ENCODE results near the gene LIN28B. TPM values are rescaled to one million over a fixed set of nuclear protein-coding genes. Genes with fewer than 3 reads are reported as not detected.

Gene LIN28B
- total RNA-seq, 1 donor from 2014 or later, result not detected

DNA sequence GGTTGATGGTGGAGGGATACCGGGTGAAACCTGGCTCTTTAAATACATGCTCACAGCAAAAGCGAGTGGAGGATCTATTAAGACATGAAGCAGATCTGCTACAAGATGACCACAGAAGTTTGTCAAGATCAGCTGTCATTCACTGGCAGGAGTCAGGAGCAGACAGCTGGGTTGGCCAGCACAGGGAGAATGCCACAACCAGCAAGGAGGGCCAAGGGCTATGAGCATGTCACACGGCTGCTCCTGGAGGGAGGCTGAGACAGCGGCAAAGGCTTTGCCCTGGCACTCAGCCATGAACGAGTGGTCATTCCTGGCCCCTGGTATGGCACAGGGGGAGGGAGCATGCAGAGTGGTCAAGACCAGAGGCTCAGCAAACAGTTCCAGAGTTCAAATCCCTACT, 145.3 kb downstream of the LIN28B start:
- peaks cover 12% of the 10 kb centered on the region for H3K36me3 Mint-ChIP-seq (ENCODE audit: low read depth)
- H3K27ac Mint-ChIP-seq (ENCODE audit: unreplicated experiment), result no peak overlapping the region
- H3K4me1 Mint-ChIP-seq (ENCODE audit: low read depth), result no peaks in the 10 kb centered on the region

DNA sequence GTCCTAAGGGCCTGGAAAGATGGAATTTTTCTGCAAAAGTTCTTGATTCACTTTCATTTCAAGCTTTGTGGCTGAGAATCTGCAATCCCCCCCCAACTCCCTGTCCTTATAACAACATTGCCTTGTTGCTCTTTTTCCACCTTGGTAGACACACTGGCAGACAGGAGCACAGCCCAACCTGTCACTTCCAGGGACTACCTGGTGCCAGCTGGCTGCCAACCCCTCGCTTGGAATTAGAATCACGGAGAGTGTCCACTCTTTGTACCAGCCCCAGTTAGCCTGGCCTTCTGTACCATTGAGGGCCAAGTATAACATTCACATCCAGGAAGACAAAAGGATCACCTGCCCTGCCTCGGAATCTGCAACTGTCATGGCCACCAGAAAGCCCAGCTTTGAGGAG, 148.2 kb downstream of the LIN28B start:
- TF ChIP-seq, protein P1, sequence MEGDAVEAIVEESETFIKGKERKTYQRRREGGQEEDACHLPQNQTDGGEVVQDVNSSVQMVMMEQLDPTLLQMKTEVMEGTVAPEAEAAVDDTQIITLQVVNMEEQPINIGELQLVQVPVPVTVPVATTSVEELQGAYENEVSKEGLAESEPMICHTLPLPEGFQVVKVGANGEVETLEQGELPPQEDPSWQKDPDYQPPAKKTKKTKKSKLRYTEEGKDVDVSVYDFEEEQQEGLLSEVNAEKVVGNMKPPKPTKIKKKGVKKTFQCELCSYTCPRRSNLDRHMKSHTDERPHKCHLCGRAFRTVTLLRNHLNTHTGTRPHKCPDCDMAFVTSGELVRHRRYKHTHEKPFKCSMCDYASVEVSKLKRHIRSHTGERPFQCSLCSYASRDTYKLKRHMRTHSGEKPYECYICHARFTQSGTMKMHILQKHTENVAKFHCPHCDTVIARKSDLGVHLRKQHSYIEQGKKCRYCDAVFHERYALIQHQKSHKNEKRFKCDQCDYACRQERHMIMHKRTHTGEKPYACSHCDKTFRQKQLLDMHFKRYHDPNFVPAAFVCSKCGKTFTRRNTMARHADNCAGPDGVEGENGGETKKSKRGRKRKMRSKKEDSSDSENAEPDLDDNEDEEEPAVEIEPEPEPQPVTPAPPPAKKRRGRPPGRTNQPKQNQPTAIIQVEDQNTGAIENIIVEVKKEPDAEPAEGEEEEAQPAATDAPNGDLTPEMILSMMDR (IDR thresholded peaks at IDR 0.05), result no peak
- Mint-ChIP-seq H3K9me3 (ENCODE audit: low read depth) (no peaks in the 10 kb centered on the region), H3K27me3 (ENCODE audit: low read depth) (no peaks in the 10 kb centered on the region), H3K4me3 (ENCODE audit: unreplicated experiment) (no peak overlapping the region), H3K4me1 (ENCODE audit: low read depth) (no peaks in the 10 kb centered on the region), H3K27ac (ENCODE audit: unreplicated experiment) (no peak overlapping the region), H3K36me3 (ENCODE audit: low read depth) (peaks cover 22% of the 10 kb centered on the region)
- DNase-seq (ENCODE audit: low spot score), result no peak

More for the DNA sequence above, 145.3 kb downstream of the LIN28B start:
- Mint-ChIP-seq H3K9me3 (ENCODE audit: low read depth) (no peaks in the 10 kb centered on the region), H3K4me3 (ENCODE audit: unreplicated experiment) (no peak overlapping the region), H3K27me3 (ENCODE audit: low read depth) (no peaks in the 10 kb centered on the region)
- TF ChIP-seq, protein P1 (IDR thresholded peaks at IDR 0.05), result no peak
- DNase-seq (ENCODE audit: low spot score), result no peak

DNA sequence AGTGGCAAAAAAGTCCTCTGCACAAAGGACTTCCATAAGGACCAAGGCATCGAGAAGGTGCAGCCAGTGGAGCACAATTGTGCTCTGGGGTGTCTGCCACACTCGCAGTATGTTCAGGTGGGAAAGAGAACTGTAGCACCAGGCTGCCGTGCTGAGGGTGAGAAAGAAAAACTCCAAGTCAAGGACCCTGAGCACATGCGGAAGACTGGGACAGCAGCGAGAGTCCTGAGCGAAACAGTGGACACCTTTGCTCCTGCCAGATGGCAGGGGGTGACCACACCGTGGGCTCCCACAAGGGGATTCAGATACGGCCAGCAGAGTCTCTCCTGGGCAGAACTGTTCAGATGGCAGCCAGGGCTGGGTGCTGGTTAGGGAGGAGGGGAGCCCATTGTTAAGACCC, 149.4 kb downstream of the LIN28B start:
- H3K27me3 Mint-ChIP-seq (ENCODE audit: low read depth), result no peaks in the 10 kb centered on the region
- H3K27ac Mint-ChIP-seq (ENCODE audit: unreplicated experiment), result no peak overlapping the region
- H3K4me1 Mint-ChIP-seq (ENCODE audit: low read depth), result no peaks in the 10 kb centered on the region
- no peak for DNase-seq (ENCODE audit: low spot score)
- H3K36me3 Mint-ChIP-seq (ENCODE audit: low read depth), result peaks cover 21% of the 10 kb centered on the region
- H3K9me3 Mint-ChIP-seq (ENCODE audit: low read depth), result no peaks in the 10 kb centered on the region
- no peak overlapping the region for H3K4me3 Mint-ChIP-seq (ENCODE audit: unreplicated experiment)
- TF ChIP-seq, protein P1 (IDR thresholded peaks at IDR 0.05), result no peak

DNA sequence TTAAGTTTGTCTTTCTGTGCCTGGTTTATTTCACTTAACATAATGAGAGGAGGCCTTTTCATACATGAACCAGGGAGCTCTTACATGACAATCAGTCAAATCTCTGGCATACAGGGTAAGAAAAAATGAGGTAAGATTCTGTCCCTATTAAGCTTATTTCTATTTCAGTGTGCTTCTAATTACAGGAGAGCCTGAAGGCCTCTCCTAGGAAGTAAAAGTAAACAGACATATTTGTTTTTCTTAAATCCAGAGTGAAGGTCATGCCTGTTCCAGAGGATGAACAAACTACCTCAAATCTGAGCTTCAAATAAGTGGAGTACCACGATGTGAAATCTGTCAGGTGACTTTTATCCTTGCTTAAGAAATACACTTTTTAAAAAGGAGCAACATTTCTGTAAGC, 150.3 kb downstream of the LIN28B start:
- H3K4me1 Mint-ChIP-seq (ENCODE audit: low read depth), result no peaks in the 10 kb centered on the region
- TF ChIP-seq, protein P1 (IDR thresholded peaks at IDR 0.05), result no peak
- DNase-seq (ENCODE audit: low spot score), result no peak
- H3K27me3 Mint-ChIP-seq (ENCODE audit: low read depth), result no peaks in the 10 kb centered on the region
- H3K36me3 Mint-ChIP-seq (ENCODE audit: low read depth), result peaks cover 25% of the 10 kb centered on the region
- H3K4me3 Mint-ChIP-seq (ENCODE audit: unreplicated experiment), result no peak overlapping the region
- no peak overlapping the region for H3K27ac Mint-ChIP-seq (ENCODE audit: unreplicated experiment)
- H3K9me3 Mint-ChIP-seq (ENCODE audit: low read depth), result no peaks in the 10 kb centered on the region

DNA sequence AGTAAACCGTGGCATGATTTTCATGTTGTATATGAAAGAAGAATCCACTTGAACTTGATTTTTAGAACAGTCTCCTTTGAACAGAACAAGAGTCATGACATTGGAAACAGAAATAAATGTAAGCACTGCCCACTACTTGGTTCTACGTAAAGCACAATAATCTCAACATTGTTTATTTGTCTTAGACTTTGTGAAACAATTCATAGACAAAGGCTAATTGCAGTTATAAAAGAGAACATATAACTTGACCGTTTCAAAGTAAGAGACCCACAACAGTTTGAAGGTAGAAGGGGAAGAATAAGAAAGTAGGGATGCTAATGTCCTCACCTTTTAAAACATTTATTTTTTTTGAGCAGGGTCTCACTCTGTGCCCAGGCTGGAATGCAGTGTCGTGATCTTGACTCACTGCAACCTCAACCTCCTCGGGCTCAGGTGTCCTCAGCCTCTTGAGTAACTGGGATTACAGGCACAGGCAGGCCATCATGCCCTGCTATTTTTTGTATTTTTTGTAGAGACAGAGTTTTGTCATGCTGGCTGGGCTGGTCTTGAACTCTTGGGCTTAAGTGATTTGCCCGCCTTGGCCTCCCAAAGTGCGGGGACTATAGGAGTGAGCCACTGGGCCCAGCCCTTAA, 151.8 kb downstream of the LIN28B start:
- Mint-ChIP-seq H3K4me3 (ENCODE audit: unreplicated experiment) (no peak overlapping the region), H3K27me3 (ENCODE audit: low read depth) (no peaks in the 10 kb centered on the region), H3K36me3 (ENCODE audit: low read depth) (peaks cover 25% of the 10 kb centered on the region), H3K27ac (ENCODE audit: unreplicated experiment) (no peak overlapping the region), H3K9me3 (ENCODE audit: low read depth) (no peaks in the 10 kb centered on the region), H3K4me1 (ENCODE audit: low read depth) (no peaks in the 10 kb centered on the region)
- no peak for DNase-seq (ENCODE audit: low spot score)
- TF ChIP-seq, protein P1 (IDR thresholded peaks at IDR 0.05), result no peak

Data from chondrocyte (in vitro differentiated cells).